ENCODE data around the gene GALNT12.

Gene GALNT12

DNA sequence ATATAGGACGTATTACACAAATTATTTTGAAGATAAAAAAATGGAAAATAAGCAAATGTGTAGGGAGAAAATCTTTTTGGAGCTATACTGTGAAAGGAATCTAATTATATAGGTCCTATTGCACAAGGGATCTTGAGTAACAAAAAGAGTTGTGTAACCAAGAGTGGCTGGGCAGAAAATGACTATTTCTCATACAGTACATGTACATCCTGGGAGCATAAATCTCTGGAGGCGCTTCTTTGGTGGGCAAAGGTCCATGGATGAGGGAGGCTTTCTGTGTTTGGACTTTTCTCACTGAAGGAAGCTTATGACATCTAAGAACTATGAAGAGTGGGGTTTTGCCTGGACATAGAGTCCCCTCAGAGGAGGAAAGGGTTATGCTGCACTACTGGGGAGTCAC is 40.9 kb upstream of the GALNT12 start:
- no peaks in the 10 kb centered on the region for H3K4me1 ChIP-seq (ENCODE audit: low read depth, poor library complexity, severe bottlenecking)
- H3K9ac ChIP-seq, result no peak overlapping the region
- no peaks in the 10 kb centered on the region for H3K27me3 ChIP-seq (ENCODE audit: insufficient read depth, low read depth)
- H3K4me2 ChIP-seq, result no peak overlapping the region
- H3K79me2 ChIP-seq (ENCODE audit: insufficient read depth, low read depth), result no peaks in the 10 kb centered on the region
- no peak overlapping the region for H3K27ac ChIP-seq
- no peak overlapping the region for H3K4me3 ChIP-seq (IDR thresholded peaks at IDR 0.05; ENCODE audit: insufficient read depth, low read depth, low read length)
- no peaks in the 10 kb centered on the region for H4K20me1 ChIP-seq (ENCODE audit: insufficient read depth)
- H2AFZ ChIP-seq (ENCODE audit: low read depth), result no peak overlapping the region
- TF ChIP-seq, protein P1, sequence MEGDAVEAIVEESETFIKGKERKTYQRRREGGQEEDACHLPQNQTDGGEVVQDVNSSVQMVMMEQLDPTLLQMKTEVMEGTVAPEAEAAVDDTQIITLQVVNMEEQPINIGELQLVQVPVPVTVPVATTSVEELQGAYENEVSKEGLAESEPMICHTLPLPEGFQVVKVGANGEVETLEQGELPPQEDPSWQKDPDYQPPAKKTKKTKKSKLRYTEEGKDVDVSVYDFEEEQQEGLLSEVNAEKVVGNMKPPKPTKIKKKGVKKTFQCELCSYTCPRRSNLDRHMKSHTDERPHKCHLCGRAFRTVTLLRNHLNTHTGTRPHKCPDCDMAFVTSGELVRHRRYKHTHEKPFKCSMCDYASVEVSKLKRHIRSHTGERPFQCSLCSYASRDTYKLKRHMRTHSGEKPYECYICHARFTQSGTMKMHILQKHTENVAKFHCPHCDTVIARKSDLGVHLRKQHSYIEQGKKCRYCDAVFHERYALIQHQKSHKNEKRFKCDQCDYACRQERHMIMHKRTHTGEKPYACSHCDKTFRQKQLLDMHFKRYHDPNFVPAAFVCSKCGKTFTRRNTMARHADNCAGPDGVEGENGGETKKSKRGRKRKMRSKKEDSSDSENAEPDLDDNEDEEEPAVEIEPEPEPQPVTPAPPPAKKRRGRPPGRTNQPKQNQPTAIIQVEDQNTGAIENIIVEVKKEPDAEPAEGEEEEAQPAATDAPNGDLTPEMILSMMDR (conservative IDR thresholded peaks at IDR 0.05; ENCODE audit: low read depth, low read length), result no peak
- H3K36me3 ChIP-seq (ENCODE audit: insufficient read depth), result no peaks in the 10 kb centered on the region

DNA sequence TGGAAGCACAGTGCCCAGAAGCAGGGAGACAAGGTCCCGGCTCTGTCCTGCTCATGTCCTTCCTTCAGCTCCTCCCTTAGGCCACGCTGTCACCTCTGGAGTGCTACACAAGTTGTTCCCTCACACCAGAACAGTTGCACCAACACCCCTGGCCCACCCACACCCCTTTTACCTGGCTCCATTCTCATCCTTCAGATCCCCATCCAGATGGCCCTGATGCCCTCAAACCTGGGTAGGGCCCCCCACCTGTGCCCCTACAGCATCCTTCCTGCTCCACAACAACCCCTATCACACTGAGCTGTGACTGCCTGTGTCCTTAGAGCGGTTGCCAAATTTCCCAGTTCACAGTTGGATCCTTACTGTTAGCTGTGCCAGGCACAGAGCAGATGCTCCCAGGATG is 40.3 kb upstream of the GALNT12 start:
- Histone ChIP-seq H3K79me2 (ENCODE audit: insufficient read depth, low read depth) (no peaks in the 10 kb centered on the region), H3K9ac (no peak overlapping the region)

DNA sequence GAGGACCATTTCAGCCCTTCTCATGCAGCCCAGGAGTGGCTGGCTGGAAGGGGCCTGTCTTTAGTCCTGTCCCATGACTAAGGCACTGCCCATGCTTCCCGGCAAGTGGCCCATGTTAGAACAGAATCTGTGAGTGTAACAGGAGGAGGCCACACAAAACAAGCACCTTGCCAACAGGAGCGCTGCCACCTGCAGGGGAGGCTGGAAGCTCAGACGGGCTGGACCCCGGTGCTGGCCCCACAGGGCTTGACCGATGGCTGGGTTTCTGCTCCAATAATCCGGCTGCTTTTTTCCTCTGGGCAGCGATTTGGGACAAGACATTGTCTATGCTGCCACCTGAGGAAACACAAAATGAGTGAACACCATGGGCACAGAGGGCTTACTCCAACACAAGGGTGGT is 39.6 kb upstream of the GALNT12 start:
- Histone ChIP-seq H4K20me1 (ENCODE audit: insufficient read depth) (no peaks in the 10 kb centered on the region), H3K27me3 (ENCODE audit: insufficient read depth, low read depth) (no peaks in the 10 kb centered on the region), H3K4me3 (IDR thresholded peaks at IDR 0.05; ENCODE audit: insufficient read depth, low read depth, low read length) (no peak overlapping the region), H3K4me1 (ENCODE audit: low read depth, poor library complexity, severe bottlenecking) (no peaks in the 10 kb centered on the region), H3K4me2 (no peak overlapping the region), H3K79me2 (ENCODE audit: insufficient read depth, low read depth) (no peaks in the 10 kb centered on the region), H3K9ac (no peak overlapping the region), H3K36me3 (ENCODE audit: insufficient read depth) (no peaks in the 10 kb centered on the region), H3K27ac (no peak overlapping the region), H2AFZ (ENCODE audit: low read depth) (no peak overlapping the region)
- TF ChIP-seq, protein P1 (conservative IDR thresholded peaks at IDR 0.05; ENCODE audit: low read depth, low read length), result no peak

More for the DNA sequence above, 40.3 kb upstream of the GALNT12 start:
- Histone ChIP-seq H3K4me2 (no peak overlapping the region), H3K27ac (no peak overlapping the region), H3K4me3 (IDR thresholded peaks at IDR 0.05; ENCODE audit: insufficient read depth, low read depth, low read length) (no peak overlapping the region), H3K36me3 (ENCODE audit: insufficient read depth) (no peaks in the 10 kb centered on the region), H3K4me1 (ENCODE audit: low read depth, poor library complexity, severe bottlenecking) (no peaks in the 10 kb centered on the region), H4K20me1 (ENCODE audit: insufficient read depth) (no peaks in the 10 kb centered on the region), H3K27me3 (ENCODE audit: insufficient read depth, low read depth) (no peaks in the 10 kb centered on the region), H2AFZ (ENCODE audit: low read depth) (no peak overlapping the region)
- TF ChIP-seq, protein P1 (conservative IDR thresholded peaks at IDR 0.05; ENCODE audit: low read depth, low read length), result no peak

DNA sequence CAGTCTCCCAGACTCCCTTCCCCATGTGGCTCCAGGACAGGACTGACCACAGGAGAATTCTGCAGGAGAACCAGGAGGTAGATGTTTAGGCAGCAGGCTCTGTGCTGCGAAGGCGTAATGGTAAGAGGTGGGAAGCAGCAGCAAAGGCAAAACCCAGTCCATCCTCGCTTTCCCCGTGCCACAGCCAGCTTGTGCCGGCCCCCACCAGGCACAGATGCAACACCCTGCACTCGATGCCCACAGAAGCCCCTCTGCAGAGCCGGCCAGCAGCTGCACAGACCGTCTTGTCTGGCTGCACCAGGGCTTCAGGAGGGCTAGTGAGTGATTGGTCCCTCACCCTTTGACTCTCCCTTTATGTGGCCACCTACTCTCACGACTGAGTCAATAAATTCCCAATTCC is 39.1 kb upstream of the GALNT12 start:
- no peaks in the 10 kb centered on the region for H3K27me3 ChIP-seq (ENCODE audit: insufficient read depth, low read depth)
- H4K20me1 ChIP-seq (ENCODE audit: insufficient read depth), result no peaks in the 10 kb centered on the region
- H3K9ac ChIP-seq, result no peak overlapping the region
- H3K4me3 ChIP-seq (IDR thresholded peaks at IDR 0.05; ENCODE audit: insufficient read depth, low read depth, low read length), result no peak overlapping the region
- TF ChIP-seq, protein P1 (conservative IDR thresholded peaks at IDR 0.05; ENCODE audit: low read depth, low read length), result no peak
- H3K36me3 ChIP-seq (ENCODE audit: insufficient read depth), result no peaks in the 10 kb centered on the region
- H2AFZ ChIP-seq (ENCODE audit: low read depth), result no peak overlapping the region
- no peak overlapping the region for H3K4me2 ChIP-seq
- H3K4me1 ChIP-seq (ENCODE audit: low read depth, poor library complexity, severe bottlenecking), result no peaks in the 10 kb centered on the region
- no peaks in the 10 kb centered on the region for H3K79me2 ChIP-seq (ENCODE audit: insufficient read depth, low read depth)
- H3K27ac ChIP-seq, result no peak overlapping the region

Data from KMS-11 (cell line).